K562 (cell line): ENCODE data around the gene C1QTNF7. TPM values are rescaled to one million over a fixed set of nuclear protein-coding genes. Genes with fewer than 3 reads are reported as not detected.

Experiments used
- CTCFL ChIP-seq: IDR thresholded peaks from 2 replicates; pipeline ENCODE4 v1.6.1; 2011; ENCODE audit warnings: borderline replicate concordance, low read depth, mild to moderate bottlenecking, moderate library complexity, low read length; ENCODE audit not compliant: insufficient read depth, poor library complexity, severe bottlenecking
- GTF3C2 ChIP-seq: IDR thresholded peaks from 3 replicates; pipeline ENCODE4 v1.6.1; 2011; ENCODE audit warnings: borderline replicate concordance, mild to moderate bottlenecking, moderate library complexity; ENCODE audit not compliant: insufficient read length; ENCODE audit errors: extremely low read depth
- ZNF318 ChIP-seq, 2 experiments: fragments of 450-650 bp; IDR thresholded peaks; 2 replicates each; pipeline ENCODE4 v1.6.1; 2016; ENCODE audit warnings: mild to moderate bottlenecking in 2 of 2, borderline replicate concordance in 1 of 2, low read depth in 1 of 2, moderate library complexity in 1 of 2
- ZNF518B ChIP-seq: fragments of 250-450 bp; sonication (Bioruptor Pico); IDR thresholded peaks from 2 replicates; pipeline ENCODE4 v1.5.0; 2021; ENCODE audit warnings: mild to moderate bottlenecking, moderate library complexity
- polyA plus RNA-seq, 8 experiments: library from polyadenylated mRNA; depleted of rRNA in 4 of 8; stranded (reverse) in 5 of 8; unstranded in 3 of 8; fragments of >200 nt; fragmentation: Nextera tagmentation in 2 of 8; fragmentation: Illumina TruSeq in 1 of 8; extraction: Ambion mirVana in 2 of 8; extraction: Trizol in 1 of 8; gene quantifications; 2 replicates each; pipeline versions ENCODE4 v1.2.1 to v1.2.3, GENCODE V29; 2011 to 2014; ENCODE audit warnings: inconsistent platforms in 1 of 8, missing spikeins in 1 of 8
- total RNA-seq, 7 experiments: library from RNA; depleted of rRNA in 6 of 7; stranded (reverse); fragments of >200 nt in 6 of 7; fragmentation: Illumina TruSeq in 2 of 7; extraction: Trizol in 2 of 7; gene quantifications; 2 replicates each; pipeline versions ENCODE4 v1.2.1 to v1.2.3, GENCODE V29; 2011 to 2021; ENCODE audit warnings: low replicate concordance in 1 of 7

The C1QTNF7 gene
- total and polyA plus RNA-seq, 9 of the 15 experiments (the other 6 are each of a cell fraction or from before 2014, with no cell fraction given), result not detected

GRCh38 chr4:15479089-15479912 lies 51.5 kb downstream of the C1QTNF7 start (continued):
- TF ChIP-seq ZNF318 (IDR thresholded peaks at IDR 0.05; ENCODE audit: borderline replicate concordance in 1 of 2, low read depth in 1 of 2), result no peak
- no peak for TF ChIP-seq ZNF518B
- TF ChIP-seq CTCFL, result no peak
- no peak for TF ChIP-seq GTF3C2
